GM21723 (cell line): ENCODE measurements around the gene NFATC2.

Experiments
- ATAC-seq: cut with Tn5 transposase; IDR thresholded peaks from one replicate; pipeline ENCODE4 v1.9.1; 2021; ENCODE audit warnings: mild to moderate bottlenecking, moderate library complexity; ENCODE audit not compliant: unreplicated experiment

Gene NFATC2

GRCh38 chr20:51342510-51343236 is 199.8 kb downstream of the NFATC2 start:
- ATAC-seq, result no peak

- no peak for ATAC-seq
These were observed 200.9 kb downstream of the NFATC2 start for GRCh38 chr20:51341581-51341980.

- no peak for ATAC-seq
These were observed 202.1 kb downstream of the NFATC2 start for GRCh38 chr20:51340451-51340840.

- no peak for ATAC-seq
These were observed 202.6 kb downstream of the NFATC2 start for GRCh38 chr20:51339721-51340450.

GRCh38 chr20:51338692-51339440 is 203.7 kb downstream of the NFATC2 start:
- no peak for ATAC-seq

GRCh38 chr20:51337126-51337805 is 205.3 kb downstream of the NFATC2 start:
- no peak for ATAC-seq
